Stimulated activated memory B cell treated with anti-CD40 and anti-IgM and Interleukin-4, amounts not matched to agents 10 μg/mL and 1 μg/mL and 100 μg/mL, for 72 hours (primary cell): ENCODE results near the gene TMEM150A.
"Not testable (repeated sequence)": the region's sequence is repeated elsewhere in the genome, so short reads cannot be mapped to it uniquely, and the experiment has no call there.

Source experiments
- ATAC-seq: fragments of 150-1000 bp; cut with Tn5 transposase; 2 replicates; pipeline ENCODE4 v1.10.0; 2021
- H3K27ac Mint-ChIP-seq: one replicate; pipeline ENCODE4 v1.8.0; 2022; ENCODE audit warnings: mild to moderate bottlenecking, mixed read lengths
- H3K27me3 Mint-ChIP-seq: one replicate; pipeline ENCODE4 v1.8.0; 2022; ENCODE audit warnings: mixed read lengths
- H3K36me3 Mint-ChIP-seq: one replicate; pipeline ENCODE4 v1.8.0; 2022; ENCODE audit warnings: mixed read lengths
- H3K4me1 Mint-ChIP-seq: one replicate; pipeline ENCODE4 v1.8.0; 2022; ENCODE audit warnings: mixed read lengths
- H3K4me3 Mint-ChIP-seq: one replicate; pipeline ENCODE4 v1.8.0; 2022; ENCODE audit warnings: mild to moderate bottlenecking, moderate library complexity, mixed read lengths
- H3K9me3 Mint-ChIP-seq: one replicate; pipeline ENCODE4 v1.8.0; 2022; ENCODE audit warnings: mixed read lengths

Gene TMEM150A

DNA sequence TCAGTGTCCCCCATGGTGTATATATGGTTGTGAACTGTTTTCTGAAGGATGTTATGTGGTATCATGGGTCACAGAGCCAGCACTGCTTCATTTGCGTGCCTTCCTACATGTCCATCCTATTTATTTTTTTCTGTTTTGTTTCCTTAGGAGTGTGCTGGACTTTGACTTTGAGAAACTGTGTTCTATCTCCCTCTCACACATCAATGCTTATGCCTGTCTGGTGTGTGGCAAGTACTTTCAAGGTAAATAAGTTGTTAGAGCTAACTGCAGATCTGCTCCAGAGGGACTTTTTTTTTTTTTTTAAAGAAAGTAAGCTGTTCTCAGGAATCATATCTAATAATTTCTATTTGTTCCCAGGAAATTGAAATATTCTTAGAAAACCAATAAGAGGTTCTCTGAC, 18.8 kb upstream of the TMEM150A start:
- no peak for ATAC-seq
- Mint-ChIP-seq H3K27ac (no peak overlapping the region), H3K36me3 (peaks cover 43% of the 10 kb centered on the region), H3K4me3 (no peak overlapping the region), H3K27me3 (no peaks in the 10 kb centered on the region), H3K9me3 (no peaks in the 10 kb centered on the region), H3K4me1 (peaks cover 16% of the 10 kb centered on the region)

DNA sequence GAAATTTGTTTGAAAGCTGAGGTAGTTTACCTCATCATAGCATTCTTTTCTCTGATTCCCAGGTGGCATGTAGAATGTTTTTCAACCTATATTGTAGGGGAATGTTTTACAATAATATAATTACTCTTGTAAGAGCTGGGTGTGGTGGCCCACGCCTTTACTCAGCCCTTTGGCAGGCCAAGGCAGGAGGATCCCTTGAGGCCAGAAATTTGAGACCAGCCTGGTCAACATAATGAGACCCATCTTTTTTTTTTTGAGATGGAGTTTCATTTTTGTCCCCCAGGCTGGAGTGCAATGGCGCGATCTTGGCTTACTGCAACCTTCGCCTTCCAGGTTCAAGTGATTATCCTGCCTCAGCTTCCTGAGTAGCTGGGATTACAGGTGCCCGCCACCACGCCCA, 17.1 kb upstream of the TMEM150A start:
- Mint-ChIP-seq H3K27ac (no peak overlapping the region), H3K27me3 (no peaks in the 10 kb centered on the region), H3K36me3 (peaks cover 31% of the 10 kb centered on the region), H3K9me3 (no peaks in the 10 kb centered on the region), H3K4me1 (peaks cover 16% of the 10 kb centered on the region), H3K4me3 (no peak overlapping the region)
- no peak for ATAC-seq

GRCh38 chr2:85617723-85618122, 15.2 kb upstream of the TMEM150A start:
- Mint-ChIP-seq H3K36me3 (peaks cover 15% of the 10 kb centered on the region), H3K4me1 (peaks cover 17% of the 10 kb centered on the region)
- not testable (repeated sequence) for ATAC-seq, H3K27me3 Mint-ChIP-seq, H3K27ac Mint-ChIP-seq, H3K9me3 Mint-ChIP-seq, H3K4me3 Mint-ChIP-seq

- ATAC-seq: no peak
- Mint-ChIP-seq H3K27me3 (no peaks in the 10 kb centered on the region), H3K4me1 (peaks cover 24% of the 10 kb centered on the region), H3K4me3 (no peak overlapping the region), H3K36me3 (peaks cover 6% of the 10 kb centered on the region), H3K27ac (peak overlapping the region; percentile 94), H3K9me3 (no peaks in the 10 kb centered on the region)
Measured at GRCh38 chr2:85615413-85615728, 12.9 kb upstream of the TMEM150A start.

DNA sequence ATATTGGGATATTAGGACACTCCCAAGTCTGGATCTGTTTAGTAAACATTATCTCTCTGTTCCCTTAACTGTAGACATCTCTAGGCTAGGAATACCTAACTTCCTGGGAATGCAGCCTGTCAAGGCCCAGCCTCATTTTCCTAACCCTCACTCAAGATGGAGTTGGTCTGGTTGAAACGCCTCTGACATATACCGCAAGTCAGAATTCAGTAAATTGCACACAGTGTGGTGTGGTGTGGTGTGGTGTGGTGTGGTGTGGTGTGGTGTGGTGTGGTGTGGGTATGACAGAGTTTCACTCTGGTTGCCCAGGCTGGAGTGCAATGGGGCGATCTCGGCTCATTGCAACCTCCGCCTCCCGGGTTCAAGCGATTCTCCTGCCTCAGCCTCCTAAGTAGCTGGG, 12.3 kb upstream of the TMEM150A start:
- not testable (repeated sequence) for H3K27ac Mint-ChIP-seq, H3K4me3 Mint-ChIP-seq, ATAC-seq, H3K27me3 Mint-ChIP-seq, H3K36me3 Mint-ChIP-seq, H3K9me3 Mint-ChIP-seq
- H3K4me1 Mint-ChIP-seq: peaks cover 24% of the 10 kb centered on the region

DNA sequence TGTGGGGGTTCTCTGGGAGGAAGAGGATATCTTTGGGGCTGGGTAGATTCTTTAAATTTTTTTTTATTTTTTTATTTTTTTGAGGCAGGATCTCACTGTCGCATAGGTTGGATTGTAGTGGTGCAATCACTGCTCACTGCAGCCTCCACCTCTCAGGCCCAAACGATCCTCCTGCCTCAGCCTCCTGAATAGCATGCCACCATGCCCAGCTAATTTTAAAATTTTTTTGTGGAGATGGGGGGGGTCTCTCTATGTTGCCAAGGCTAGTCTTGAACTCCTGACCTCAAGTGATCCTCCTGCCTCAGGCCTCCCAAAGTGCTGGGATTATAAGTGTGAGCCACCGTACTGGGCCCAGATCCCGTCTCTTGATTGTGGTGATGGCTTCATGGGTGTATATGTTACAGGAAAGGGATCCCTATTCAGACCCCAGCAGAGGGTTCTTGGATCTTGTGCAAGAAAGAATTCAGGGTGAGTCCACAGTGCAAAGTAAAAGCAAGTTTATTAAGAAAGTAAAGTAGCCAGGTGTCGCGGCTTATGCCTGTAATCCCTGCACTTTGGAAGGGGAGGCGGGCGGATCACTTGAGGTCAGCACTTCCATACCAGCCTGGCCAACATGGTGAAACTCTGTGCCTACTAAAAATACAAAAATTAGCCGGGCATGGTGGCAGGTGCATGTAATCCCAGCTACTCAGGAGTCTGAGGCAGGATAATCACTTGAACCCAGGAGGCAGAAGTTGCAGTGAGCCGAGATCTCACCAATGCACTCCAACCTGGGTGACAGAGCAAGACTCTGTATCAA, 11.4 kb upstream of the TMEM150A start:
- ATAC-seq: no peak
- Mint-ChIP-seq H3K4me1 (peaks cover 27% of the 10 kb centered on the region), H3K36me3 (peaks cover 7% of the 10 kb centered on the region), H3K27me3 (no peaks in the 10 kb centered on the region), H3K4me3 (no peak overlapping the region), H3K27ac (peak overlapping the region; percentile 89), H3K9me3 (no peaks in the 10 kb centered on the region)

GRCh38 chr2:85611705-85612587, 9.4 kb upstream of the TMEM150A start, which contains the start of gene C2orf68:
TSS of gene C2orf68 (minus strand) at chr2:85612066. CDS start at chr2:85611984, 82 bp downstream.
- Mint-ChIP-seq H3K27me3 (no peaks in the 10 kb centered on the region), H3K36me3 (peaks cover 17% of the 10 kb centered on the region), H3K27ac (peak within 1 kb of the TSS; percentile 89), H3K4me3 (peak within 1 kb of the TSS; percentile 95), H3K4me1 (peaks cover 25% of the 10 kb centered on the region), H3K9me3 (no peaks in the 10 kb centered on the region)
- ATAC-seq: peak; percentile 88

DNA sequence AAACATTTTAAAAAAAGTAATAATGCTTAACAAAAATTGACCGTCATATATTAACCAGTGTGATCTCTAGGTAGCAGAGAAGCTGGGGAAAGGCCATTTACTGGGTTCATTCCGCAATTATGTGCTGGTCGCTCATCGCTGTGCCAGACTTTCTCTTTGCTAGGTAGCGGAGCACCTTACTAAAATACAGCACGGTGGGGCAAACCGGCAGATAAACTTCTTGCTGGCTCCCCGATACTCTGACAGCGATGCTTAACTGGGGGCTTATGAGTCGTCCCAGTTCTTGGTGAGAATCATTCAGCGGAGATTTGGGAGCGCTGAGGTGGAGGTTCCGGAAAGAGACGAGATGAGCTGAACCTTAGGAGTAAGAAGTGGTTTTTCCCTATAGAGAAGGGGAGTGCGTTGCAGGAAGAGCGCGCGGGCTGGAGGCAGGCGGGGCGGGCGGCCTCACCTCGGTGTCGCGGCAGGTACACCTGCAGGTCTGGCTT, 8.8 kb upstream of the TMEM150A start:
- H3K27me3 Mint-ChIP-seq: no peaks in the 10 kb centered on the region
- H3K36me3 Mint-ChIP-seq: peaks cover 23% of the 10 kb centered on the region
- H3K9me3 Mint-ChIP-seq: no peaks in the 10 kb centered on the region
- peaks cover 28% of the 10 kb centered on the region for H3K4me1 Mint-ChIP-seq
- H3K27ac Mint-ChIP-seq: peak overlapping the region; percentile 89
- peak overlapping the region; percentile 95 for H3K4me3 Mint-ChIP-seq
- ATAC-seq: no peak

- no peak overlapping the region for H3K27ac Mint-ChIP-seq
- peaks cover 44% of the 10 kb centered on the region for H3K4me1 Mint-ChIP-seq
- no peaks in the 10 kb centered on the region for H3K27me3 Mint-ChIP-seq
- no peak overlapping the region for H3K4me3 Mint-ChIP-seq
- no peak for ATAC-seq
- peaks cover 23% of the 10 kb centered on the region for H3K36me3 Mint-ChIP-seq
- H3K9me3 Mint-ChIP-seq: no peaks in the 10 kb centered on the region
Measured at GRCh38 chr2:85607268-85608215, 5.0 kb upstream of the TMEM150A start.

DNA sequence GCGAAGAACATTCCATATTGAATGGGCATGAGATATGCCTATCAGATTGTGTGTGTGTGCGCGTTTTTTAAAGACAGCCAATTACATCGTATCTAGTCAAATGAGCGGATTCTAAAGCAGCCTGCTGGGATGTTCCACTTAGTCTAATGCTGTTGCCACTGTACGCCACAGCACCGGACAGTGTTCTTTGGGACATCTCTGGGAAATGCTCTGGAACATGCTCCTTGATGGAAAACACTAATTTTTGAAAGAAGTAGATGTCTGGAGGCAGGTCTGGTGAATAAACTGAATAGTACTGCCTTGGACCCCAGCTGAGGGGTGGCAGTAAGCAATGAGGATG, 3.6 kb upstream of the TMEM150A start:
- H3K9me3 Mint-ChIP-seq: no peaks in the 10 kb centered on the region
- no peak overlapping the region for H3K4me3 Mint-ChIP-seq
- no peak overlapping the region for H3K27ac Mint-ChIP-seq
- H3K4me1 Mint-ChIP-seq: peaks cover 49% of the 10 kb centered on the region
- ATAC-seq: no peak
- peaks cover 23% of the 10 kb centered on the region for H3K36me3 Mint-ChIP-seq
- no peaks in the 10 kb centered on the region for H3K27me3 Mint-ChIP-seq

- H3K9me3 Mint-ChIP-seq: no peaks in the 10 kb centered on the region
- H3K4me3 Mint-ChIP-seq: no peak overlapping the region
- no peaks in the 10 kb centered on the region for H3K27me3 Mint-ChIP-seq
- peaks cover 23% of the 10 kb centered on the region for H3K36me3 Mint-ChIP-seq
- no peak for ATAC-seq
- no peak overlapping the region for H3K27ac Mint-ChIP-seq
- H3K4me1 Mint-ChIP-seq: peaks cover 53% of the 10 kb centered on the region
Measured at GRCh38 chr2:85605406-85606115, 3.1 kb upstream of the TMEM150A start.

DNA sequence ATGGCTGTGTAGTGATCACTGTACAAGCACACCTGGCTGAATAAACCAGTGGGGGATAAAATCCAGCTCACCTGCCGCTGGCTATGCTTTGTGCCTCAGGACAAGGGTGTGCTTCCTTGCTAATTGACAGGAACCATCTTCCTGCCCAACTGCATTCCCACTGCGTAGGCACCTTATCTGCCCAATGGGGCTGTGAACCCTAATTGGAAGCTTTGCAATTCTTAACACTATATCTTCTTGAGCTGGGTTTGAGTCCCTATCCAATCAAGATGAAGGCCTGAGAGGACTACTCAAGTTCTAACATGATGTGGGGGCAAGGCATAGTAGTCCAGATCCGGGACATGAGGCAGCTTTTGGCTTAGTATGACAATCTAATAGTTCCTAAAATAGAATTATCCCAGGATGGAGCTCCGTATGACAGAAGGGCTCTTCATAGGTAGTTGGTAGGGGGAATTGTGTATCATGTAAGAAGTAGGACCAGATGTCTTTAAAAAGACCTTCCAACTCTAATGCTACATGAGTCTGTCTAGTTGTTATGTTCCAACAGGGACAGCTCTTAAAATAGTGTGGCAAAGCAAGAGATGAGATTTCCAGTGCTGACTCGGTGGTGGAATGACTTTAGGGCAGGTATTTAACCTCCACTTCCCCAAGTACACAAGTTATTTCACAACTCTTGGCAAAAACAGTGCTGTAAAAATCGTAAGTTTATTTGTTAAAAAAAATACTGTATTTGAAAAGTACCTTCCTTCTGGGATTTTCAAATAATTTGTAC, 2.3 kb upstream of the TMEM150A start:
- no peak overlapping the region for H3K4me3 Mint-ChIP-seq
- H3K9me3 Mint-ChIP-seq: no peaks in the 10 kb centered on the region
- H3K36me3 Mint-ChIP-seq: peaks cover 28% of the 10 kb centered on the region
- H3K27ac Mint-ChIP-seq: no peak overlapping the region
- peaks cover 60% of the 10 kb centered on the region for H3K4me1 Mint-ChIP-seq
- no peak for ATAC-seq
- H3K27me3 Mint-ChIP-seq: no peaks in the 10 kb centered on the region

DNA sequence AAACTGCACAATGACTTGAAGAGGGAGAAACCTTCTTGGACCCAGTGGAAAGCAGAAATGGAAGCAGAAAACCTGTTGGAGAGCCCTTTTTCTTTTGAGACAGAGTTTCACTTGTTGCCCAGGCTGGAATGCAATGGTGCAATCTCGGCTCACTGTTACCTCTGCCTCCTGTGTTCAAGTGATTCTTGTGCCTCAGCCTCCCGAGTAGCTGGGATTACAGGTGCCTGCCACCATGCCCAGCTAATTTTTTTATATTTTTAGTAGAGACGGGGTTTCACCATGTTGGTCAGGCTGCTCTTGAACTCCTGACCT, 1.6 kb upstream of the TMEM150A start:
- peaks cover 26% of the 10 kb centered on the region for H3K36me3 Mint-ChIP-seq
- peaks cover 58% of the 10 kb centered on the region for H3K4me1 Mint-ChIP-seq
- not testable (repeated sequence) for ATAC-seq, H3K27me3 Mint-ChIP-seq, H3K27ac Mint-ChIP-seq, H3K9me3 Mint-ChIP-seq
- peak overlapping the region; percentile 92 for H3K4me3 Mint-ChIP-seq
